GM21390 (cell line): Measurements from ENCODE around the gene SPEM3.
"Not testable (repeated sequence)": the region's sequence is repeated elsewhere in the genome, so short reads cannot be mapped to it uniquely, and the experiment has no call there.

Experiments
- ATAC-seq: cut with Tn5 transposase; IDR thresholded peaks from one replicate; pipeline ENCODE4 v1.9.1; 2021; ENCODE audit not compliant: unreplicated experiment

The SPEM3 gene

DNA sequence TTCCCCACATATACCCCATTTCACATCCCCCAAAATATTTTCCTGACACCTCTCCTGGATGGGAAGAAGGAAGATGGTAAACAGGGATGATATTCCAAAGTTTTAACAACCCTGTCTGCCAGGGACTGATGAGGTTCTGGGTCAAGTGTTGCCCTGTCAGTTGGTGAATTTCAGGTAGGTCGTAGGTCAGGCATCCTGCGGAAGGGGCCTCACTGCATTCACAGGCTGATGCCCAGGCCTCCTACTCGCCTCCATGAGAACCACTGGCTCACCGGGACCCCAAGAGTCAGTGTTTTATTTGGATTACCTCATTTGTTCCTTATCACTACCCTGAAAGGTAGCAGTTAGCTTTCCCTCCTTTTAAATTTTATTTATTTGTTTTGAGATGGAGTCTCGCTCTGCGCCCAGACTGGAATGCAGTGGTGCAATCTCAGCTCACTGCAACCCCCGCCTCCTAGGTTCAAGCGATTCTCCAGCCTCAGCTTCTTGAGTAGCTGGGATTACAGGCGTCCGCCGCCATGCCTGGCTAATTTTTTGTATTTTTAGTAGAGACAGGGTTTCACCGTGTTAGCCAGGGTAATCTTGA lies 40.2 kb downstream of the SPEM3 start:
- ATAC-seq = no peak

DNA sequence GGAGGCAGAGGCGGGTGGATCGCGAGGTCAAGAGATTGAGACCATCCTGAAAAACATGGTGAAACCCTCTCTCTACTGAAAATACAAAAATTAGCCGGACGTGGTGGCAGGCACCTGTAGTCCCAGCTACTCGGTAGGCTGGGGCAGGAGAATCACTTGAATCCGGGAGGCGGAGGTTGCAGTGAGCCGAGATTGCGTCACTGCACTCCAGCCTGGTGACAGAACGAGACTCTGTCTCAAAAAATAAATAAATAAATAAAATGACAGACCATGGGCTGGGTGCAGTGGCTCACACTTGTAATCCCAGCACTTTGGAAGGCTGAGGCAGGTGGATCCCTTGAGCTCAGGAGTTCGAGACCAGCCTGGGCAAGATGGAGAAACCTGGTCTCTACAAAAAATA lies 41.2 kb downstream of the SPEM3 start:
- not testable (repeated sequence) for ATAC-seq

DNA sequence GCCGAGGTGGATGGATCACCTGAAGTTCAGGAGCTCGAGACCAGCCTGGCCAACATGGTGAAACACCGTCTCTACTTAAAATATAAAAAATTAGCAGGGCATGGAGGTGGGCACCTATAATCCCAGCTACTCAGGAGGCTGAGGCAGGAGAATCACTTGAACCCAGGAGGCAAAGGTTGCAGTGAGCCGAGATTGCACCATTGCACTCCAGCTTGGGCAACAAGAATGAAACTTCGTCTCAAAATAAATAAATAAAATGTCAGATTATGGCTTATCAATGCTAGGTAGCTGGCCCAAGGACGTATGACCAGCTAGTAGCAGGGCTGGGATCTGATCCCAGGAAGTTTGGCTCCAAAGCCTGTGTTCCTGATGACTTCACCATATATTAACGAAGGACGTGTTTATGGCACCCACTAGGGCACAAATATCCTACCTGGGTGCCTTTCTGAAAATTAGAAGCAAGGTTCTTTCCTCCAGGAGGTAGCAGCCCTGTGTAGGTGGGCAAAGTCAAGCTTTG lies 41.9 kb downstream of the SPEM3 start:
- not testable (repeated sequence) for ATAC-seq

DNA sequence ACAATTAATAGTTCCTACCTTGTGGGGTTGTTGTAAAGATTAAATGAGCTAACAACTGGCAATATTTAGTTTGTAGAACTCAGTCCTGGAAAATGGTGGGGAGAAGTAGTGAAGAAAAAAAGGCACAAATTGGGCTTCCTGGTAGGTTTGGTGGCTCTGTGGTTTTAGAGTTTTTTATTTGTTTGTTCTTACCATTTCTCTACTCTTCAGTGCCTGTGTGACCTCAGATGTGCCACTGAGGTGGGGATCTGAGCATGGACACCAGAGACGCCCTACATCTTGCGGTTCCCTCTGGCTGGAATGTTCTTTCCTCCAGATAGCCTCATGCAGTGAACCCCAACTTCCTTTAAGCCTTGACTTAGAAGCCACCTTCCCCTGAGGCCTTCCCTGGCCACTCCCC lies 43.1 kb downstream of the SPEM3 start:
- ATAC-seq = no peak

DNA sequence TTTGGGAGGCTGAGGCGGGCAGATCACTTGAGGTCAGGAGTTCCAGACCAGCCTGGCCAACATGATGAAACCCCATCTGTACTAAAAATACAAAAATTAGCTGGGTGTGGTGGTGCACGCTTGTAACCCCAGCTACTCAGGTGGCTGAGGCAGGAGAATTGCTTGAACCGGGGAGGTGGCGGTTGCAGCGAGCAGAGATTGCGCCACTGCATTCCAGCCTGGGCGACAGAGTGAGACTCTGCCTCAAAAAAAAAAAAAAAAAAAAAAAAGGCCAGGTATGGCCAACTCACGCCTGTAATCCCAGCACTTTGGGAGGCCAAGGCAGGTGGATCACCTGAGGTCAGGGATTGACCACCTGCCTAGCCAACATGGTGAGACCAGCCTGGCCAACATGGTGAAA lies 46.1 kb downstream of the SPEM3 start:
- not testable (repeated sequence) for ATAC-seq

DNA sequence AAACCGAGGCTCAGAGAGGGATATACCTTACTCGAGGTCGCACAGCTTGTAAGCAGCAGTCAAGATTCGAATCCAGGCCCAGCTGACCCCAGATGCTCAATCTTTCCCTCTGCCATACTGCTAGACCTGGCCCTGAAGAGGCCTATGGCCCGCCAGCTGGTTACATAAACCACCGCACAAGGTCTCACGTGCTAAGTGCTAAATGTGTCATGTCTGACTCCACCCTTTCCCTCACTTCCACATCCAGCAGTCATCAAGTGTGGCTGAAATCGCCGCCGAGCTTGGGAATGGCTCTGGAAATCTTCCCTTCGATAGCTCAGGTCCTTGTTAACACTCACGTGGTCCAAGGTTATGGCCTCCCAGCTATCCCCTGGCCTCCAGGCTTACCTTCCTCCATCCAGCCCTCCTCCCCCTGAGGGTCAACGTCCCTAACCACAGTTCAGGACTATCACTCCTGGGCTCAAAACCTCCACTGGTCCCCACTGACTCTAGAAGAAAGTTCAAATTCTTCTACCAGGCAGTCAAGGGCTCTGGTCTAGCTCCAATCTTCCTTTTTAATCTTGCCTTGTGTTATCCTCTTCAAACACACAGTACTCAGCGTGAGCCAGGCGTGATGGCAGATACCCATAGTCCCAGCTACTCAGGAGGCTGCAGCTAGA lies 47.2 kb downstream of the SPEM3 start:
- no peak for ATAC-seq

DNA sequence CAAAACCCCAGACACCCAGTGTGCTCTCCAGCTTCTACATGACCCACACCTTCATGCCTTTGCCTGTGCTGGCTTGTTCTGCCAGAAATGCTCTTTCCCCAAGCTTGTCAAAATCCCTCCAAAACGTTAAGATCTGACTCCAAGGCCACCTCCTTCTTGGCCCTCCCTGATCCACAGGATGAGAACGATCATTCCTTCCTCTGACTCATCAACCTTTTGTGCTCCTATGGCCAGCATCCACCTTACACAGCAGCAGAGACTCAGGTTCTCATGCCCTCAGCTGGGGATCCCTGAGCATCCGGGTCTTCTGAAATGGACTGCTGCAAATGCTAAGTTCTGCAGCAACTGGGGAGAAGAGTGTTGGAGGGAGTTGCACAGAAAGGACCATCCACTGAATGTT lies 47.8 kb downstream of the SPEM3 start:
- ATAC-seq = no peak

DNA sequence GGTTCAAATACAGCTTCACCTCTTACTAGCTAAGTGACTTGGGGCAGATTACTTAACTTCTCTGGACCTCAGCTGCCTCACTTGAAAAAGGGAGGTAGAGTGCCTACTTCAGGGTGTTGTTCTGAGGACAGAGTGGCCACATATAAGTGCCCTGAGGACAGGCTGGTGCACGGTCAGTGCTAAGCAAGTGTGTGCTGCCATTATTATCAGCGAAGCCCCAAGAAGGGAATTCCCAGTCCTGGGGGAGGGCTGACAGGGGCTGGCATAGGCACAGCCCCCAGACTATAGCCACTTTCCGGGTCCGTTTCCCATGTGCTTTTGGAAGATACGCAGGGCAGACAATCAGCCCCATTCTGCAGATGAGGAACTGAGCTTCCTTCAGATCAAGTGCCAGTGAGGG lies 48.3 kb downstream of the SPEM3 start:
- ATAC-seq = no peak

DNA sequence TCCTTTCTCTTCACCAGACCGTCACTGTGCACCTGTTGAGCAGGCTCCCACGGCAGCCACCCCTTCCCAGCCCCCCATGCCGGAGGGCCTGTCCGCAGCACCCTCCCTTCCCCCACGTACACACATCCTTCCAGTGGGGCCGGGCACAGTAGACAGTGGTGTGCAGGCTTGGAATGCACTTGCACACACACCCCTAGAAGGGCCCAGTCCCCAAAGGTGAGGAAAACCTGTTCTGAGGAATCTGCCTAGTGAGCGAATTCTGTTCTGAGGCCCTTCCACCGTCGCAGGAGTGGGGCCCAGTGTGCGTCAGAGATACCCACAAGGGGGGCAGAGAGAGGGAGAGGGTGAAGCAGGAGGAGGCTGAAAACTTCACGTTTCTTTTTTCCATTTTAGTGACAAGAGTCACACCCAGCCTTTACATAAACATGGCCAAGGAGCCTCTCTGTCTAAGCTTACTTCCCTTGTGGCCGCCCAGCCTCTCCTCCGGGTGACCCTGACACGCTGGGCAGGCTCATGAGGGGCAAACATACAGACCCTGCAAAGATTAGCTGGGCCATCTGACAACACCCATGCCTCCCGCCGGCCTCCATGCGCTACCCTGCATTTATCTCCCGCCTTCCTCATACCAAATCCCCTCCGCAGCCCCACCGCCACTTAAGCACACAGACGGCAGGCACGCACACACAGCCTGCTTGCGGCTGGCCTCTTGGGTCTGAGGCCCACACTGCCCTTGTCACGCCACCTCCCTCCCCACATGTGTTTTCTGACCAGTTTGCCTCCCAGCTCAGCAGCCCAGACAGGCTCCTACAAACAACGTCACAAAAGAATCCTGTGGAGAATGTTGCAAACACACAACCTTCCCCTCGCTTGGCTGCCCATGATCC lies 49.0 kb downstream of the SPEM3 start:
- ATAC-seq = no peak

DNA sequence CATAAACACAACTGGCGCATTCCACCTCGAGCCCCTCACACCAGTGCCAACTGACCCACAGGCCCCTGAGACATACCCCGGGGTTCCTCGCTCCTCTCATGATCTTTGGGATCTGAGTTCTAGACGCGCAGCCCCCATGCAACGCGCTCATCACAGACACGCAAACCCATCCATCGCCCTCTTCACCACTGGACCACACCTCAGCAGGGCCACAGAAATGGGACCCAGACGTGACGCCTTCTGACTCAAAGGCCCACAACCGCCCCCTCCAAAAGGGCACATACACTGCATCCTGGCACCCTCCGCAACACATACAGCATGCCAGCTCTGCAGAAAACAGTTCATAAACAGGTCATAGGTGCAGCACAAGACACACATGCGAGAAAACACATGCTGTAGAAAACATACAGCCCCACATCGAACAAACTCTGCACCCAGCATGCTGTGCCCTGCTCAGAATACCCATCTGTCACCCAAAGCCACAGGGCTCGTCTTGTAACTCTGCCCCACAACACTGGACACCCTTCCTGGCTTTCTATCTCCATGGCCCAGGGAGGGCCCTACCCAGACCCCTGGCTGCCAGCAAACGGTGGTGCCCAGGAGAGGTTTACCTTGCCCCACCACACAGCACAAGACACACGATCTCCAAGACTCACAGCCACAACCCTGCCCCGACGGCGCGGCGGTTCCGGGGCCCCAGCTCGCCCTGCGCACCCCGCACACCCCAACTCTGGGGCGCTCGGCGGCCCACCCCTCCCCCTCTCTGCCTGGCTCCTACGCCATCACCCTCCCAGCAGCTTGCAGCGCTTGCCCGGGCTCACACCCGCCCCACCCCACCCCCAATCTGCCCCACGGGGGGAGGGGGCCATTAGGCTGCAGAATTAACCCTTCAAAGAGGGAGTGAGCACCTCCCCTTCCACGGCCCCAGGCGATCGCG lies 49.9 kb downstream of the SPEM3 start:
- ATAC-seq = no peak

DNA sequence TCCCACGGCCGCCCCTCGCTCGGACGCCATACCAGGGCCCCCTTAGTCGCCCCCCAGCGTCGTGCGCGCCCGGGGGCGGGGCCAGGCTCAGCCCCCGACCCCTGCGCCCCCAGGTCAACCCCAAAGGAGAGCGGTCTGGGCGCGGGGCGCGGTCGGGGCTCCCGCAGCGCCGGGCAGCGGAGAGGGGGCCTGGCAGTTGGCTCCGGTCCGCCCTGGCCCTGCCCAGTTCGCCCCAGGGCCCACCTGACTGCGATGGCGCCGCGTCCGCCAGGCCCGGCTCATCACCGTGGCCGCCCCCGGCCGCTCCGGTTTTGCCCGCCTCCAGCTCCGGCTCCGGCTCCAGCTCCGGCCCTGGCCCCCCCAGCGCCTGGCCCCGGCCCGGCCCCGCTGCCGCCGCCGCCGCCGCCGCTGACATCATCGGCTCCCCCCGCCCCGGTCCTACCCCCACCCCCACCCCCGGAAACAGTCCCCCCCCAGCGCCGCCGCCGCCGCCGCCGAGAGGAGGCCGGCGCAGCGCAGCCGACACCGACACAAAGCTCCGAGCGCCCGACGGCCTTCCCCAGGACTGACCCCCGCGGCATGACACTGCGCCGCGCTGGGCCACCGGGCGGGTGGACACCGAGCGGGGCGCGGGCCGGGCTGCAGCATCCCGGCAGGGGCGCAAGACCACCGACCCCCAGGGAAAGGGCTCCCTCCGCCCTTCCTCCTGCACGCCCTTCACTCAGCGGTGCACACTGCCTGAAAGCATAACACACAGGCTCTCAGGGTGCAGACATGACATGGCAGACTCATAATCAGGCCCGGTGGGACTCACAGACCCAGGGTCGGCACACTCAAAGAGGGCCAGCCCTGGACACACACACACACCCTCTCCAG lies 50.8 kb downstream of the SPEM3 start, which contains the start of gene ZBTB4:
Gene ZBTB4, minus strand, starts transcription at position 419 of the 876 bp plus-strand sequence. CDS start 12,830 bp downstream, outside the sequence.
- no peak for ATAC-seq

DNA sequence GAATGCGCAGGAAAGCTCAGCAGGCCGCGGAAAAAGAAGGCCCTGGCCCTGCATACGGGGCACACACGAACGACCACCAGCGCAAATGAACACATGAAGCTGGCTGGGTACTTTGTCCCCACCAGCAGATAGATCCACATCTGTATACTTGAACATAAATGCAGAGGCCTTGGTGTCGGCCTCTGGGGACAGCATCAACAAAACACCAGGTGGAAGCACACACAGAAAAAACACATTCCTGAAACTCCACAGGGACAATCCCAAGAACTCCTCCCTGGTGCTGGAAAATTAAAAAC lies 51.4 kb downstream of the SPEM3 start:
- ATAC-seq = no peak

DNA sequence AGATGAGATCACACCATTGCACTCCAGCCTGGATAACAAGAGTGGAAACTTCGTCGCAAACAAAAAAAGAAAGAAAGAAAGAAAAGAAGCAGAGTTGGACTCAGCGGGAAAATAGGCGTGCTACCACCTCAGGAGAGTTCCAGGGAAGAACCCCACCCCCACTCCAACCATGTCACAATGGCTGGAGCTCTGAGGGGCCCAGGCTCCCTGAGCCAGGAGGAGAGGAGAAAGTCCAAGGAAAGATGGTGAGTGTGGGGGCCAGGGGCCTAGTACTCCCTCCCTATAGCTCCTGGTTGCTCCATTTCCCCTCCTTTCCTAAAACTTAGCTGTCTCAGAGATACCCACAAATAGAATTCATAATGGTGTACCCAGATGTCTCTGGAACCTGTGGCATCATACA lies 52.6 kb downstream of the SPEM3 start, which contains the start of gene SLC35G6:
Gene SLC35G6, plus strand, starts transcription at position 172 of the 400 bp plus-strand sequence. Its CDS starts 71 bp downstream, at position 243.
- not testable (repeated sequence) for ATAC-seq

DNA sequence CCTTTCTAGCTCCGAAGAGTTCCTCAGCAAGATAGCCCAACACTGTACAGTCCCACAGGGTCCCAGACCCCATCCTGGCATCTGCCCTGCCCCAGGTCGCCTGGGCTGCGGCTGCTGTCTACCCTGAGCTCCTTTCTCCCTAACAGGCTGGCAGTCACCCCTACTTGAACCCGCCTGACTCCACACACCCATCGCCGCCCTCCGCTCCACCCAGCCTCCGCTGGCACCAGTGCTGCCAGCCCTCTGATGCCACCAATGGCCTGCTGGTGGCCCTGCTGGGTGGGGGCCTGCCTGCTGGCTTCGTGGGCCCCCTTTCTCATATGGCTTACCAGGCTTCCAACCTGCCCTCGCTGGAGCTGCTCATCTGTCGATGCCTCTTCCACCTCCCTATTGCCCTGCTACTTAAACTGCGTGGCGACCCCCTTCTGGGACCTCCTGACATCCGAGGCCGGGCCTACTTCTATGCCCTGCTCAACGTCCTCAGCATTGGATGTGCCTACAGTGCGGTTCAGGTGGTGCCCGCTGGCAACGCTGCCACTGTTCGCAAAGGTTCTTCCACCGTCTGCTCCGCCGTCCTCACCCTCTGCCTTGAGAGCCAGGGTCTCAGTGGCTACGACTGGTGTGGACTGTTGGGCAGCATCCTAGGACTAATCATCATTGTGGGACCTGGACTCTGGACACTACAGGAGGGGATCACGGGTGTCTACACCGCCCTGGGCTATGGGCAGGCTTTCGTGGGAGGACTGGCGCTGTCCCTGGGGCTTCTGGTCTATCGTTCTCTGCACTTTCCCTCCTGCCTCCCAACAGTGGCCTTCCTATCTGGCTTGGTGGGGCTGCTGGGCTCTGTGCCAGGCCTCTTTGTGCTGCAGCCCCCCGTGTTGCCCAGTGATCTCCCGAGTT lies 53.4 kb downstream of the SPEM3 start:
- ATAC-seq = not testable (repeated sequence)
